ENCODE measurements around the gene TGFBR2. TPM values are rescaled to one million over a fixed set of nuclear protein-coding genes. Genes with fewer than 3 reads are reported as not detected.
A peak's percentile ranks its signal among the peaks of the same experiment; 100 is the strongest.

Gene TGFBR2
- total and polyA plus RNA-seq, 8 donors: 109 to 269 (median 122) TPM

DNA sequence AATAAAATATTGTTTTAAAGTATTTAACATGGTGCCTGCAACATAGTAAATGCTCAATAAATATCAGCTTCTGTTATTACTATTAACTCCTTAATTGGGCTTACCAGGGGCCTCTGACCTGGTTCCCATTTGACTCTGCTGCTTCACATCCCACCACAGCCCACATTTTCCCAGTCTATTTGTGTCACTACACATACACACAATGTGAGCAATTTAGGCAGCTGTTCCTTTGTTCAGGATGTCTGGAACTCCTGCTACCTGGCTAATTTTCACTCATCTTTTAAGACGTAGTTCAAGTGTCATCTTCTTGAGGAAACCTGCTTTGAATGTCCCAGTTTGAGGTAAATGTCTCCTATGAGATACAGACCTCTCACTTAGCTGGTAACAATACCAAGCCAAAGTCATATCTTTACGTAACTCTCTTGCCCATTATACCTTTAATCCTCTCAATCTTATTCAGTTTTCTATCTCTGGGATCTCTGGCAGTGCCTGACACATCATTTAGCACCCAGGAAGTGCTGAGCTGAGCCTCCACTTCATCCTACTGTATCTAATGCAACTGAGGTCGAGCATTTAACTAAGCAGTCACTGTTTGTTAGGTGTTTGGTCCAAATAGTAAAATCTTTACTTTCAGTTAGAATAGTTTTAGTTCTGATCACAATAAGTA lies 4.4 kb downstream of the TGFBR2 start:
- no peaks in the 10 kb centered on the region for H3K36me3 ChIP-seq
- intact Hi-C loops (cut with DNase I): no loop called here
- TF ChIP-seq, protein P1, sequence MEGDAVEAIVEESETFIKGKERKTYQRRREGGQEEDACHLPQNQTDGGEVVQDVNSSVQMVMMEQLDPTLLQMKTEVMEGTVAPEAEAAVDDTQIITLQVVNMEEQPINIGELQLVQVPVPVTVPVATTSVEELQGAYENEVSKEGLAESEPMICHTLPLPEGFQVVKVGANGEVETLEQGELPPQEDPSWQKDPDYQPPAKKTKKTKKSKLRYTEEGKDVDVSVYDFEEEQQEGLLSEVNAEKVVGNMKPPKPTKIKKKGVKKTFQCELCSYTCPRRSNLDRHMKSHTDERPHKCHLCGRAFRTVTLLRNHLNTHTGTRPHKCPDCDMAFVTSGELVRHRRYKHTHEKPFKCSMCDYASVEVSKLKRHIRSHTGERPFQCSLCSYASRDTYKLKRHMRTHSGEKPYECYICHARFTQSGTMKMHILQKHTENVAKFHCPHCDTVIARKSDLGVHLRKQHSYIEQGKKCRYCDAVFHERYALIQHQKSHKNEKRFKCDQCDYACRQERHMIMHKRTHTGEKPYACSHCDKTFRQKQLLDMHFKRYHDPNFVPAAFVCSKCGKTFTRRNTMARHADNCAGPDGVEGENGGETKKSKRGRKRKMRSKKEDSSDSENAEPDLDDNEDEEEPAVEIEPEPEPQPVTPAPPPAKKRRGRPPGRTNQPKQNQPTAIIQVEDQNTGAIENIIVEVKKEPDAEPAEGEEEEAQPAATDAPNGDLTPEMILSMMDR (IDR thresholded peaks at IDR 0.05): no peak
- H3K27me3 ChIP-seq: no peaks in the 10 kb centered on the region
- H3K4me3 ChIP-seq: peak overlapping the region in 1 of 2 donors; percentile 75
- no peaks in the 10 kb centered on the region for H3K9me3 ChIP-seq
- H3K4me1 ChIP-seq: peaks cover 42 to 82% of the 10 kb centered on the region in 2 donors
- ATAC-seq (no peak), DNase-seq (no peak)
- peak overlapping the region; percentile 66 to 100 for H3K27ac ChIP-seq

DNA sequence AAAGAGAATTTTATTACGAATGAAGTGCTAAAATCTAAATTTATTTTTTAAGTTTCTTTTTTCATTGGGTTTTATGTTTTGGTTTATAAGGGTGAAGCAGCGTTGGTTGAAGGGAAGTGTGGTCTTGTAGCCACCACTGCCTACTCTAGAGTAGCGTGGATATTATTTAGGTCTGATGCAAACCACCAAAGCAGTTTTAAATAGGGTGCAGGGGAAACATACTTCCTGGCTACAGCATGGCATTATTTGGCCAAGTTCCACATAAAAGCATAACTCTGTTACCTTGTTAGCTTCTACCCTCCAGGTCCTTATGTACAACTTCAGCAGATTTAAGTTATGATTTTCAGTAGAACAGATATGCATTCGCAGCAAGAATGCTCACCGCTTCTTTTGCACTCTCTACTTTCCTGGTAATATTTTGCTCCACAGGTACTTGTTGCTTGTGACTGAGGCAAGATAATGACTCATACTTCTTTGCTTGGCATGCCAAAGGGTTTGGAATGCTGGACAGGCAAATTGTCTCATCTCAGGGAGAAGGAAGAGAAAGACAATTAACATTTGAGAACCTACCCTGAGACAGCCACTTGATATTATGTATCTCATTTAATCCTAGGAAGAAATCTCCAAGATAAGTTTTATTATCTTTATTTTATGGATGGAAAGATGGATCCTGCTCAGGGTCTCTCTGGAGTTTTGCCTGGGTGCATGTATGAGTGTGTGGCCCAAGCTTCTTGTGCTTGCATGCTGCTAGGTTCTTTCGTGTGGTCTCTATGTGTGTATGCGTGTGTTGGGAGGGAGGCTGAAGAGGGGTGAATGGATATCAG lies 5.4 kb downstream of the TGFBR2 start:
- peak overlapping the region; percentile 41 to 100 for H3K27ac ChIP-seq
- ATAC-seq: peak; percentile 32

DNA sequence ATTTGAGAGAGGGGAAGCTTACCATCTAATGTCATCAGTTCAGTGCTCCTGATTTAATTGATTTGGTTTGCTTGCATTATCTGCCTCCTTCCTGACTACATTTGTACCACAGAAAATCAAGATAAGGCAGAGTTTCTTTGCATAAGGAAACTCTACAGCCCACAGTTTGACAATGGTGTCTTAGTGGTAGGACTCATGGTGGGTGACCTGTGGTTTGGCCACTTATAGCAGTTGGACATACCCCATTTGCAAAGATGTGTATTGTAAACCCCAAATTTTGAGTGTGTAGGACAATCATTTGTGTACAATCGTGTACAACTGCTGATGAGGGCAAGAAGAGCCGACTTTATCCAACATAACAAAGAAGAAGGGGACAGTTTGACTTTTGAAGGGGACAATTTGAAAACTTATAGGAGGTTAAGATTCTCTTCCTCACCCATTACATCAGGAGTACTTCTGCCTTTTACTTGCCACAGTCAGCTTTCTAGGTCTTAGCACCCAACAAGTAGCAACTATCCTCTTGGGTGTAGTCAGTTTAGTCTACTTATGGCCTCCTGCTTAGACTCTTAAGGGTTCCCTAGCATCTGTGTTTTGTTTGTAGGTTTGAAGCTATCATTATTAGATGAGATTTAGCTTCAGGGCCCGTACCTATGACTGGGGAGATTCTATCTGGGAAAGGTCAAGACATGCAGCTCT lies 6.2 kb downstream of the TGFBR2 start:
- intact Hi-C loops (cut with DNase I): no loop called here
- TF ChIP-seq, protein P1 (IDR thresholded peaks at IDR 0.05): no peak
- H3K4me1 ChIP-seq: peaks cover 48 to 95% of the 10 kb centered on the region in 2 donors
- ATAC-seq: no peak
- no peaks in the 10 kb centered on the region for H3K27me3 ChIP-seq
- H3K27ac ChIP-seq: peak overlapping the region; percentile 28 to 100
- H3K4me3 ChIP-seq: no peak overlapping the region
- no peaks in the 10 kb centered on the region for H3K9me3 ChIP-seq
- DNase-seq: no peak
- no peaks in the 10 kb centered on the region for H3K36me3 ChIP-seq

More for the DNA sequence above, 5.4 kb downstream of the TGFBR2 start:
- DNase-seq: no peak
- intact Hi-C loops (cut with DNase I): no loop called here
- H3K27me3 ChIP-seq: no peaks in the 10 kb centered on the region
- H3K4me1 ChIP-seq: peaks cover 47 to 88% of the 10 kb centered on the region in 2 donors
- no peaks in the 10 kb centered on the region for H3K9me3 ChIP-seq
- H3K36me3 ChIP-seq: no peaks in the 10 kb centered on the region
- H3K4me3 ChIP-seq: peak overlapping the region in 1 of 2 donors; percentile 75
- TF ChIP-seq, protein P1 (IDR thresholded peaks at IDR 0.05): no peak

DNA sequence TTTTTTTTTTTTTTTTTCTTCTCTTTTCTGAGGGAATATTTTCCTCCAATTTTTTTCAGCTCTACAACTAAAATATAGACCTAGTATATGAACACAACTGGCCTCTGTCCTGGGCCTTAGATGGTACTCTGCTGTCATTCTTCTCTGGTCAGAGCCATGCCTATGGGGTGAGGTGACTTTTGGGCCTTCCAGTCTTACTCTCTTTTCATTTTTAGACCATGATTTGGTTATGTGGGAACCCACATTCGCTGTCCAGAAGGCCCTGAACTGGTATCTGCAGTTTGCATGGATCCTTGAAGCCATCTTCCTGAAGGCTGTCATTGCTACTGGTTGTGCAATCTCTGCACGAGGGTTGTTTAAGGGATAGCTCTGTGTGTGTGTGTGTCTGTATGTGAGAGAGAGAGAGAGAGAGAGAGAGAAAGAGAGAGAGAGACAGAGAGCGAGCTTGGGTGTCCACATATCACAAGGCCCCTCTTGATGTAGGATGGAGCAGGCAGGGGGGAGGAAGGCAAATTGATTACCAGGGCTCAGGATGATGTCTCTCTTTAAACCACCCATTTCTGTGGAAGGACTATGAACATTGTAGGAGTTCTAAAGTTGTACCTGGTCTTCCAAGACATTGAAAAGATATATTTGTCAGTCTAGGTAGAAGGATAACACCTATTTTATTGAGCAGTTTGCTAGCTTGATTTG lies 6.9 kb downstream of the TGFBR2 start:
- Histone ChIP-seq H3K9me3 (no peaks in the 10 kb centered on the region), H3K27me3 (no peaks in the 10 kb centered on the region), H3K36me3 (peaks cover 0 to 1% of the 10 kb centered on the region in 2 donors), H3K27ac (peak overlapping the region; percentile 28 to 100), H3K4me3 (no peak overlapping the region), H3K4me1 (peaks cover 51 to 99% of the 10 kb centered on the region in 2 donors)
- DNase-seq (no peak), ATAC-seq (peak; percentile 13)
- intact Hi-C loops (cut with DNase I): no loop called here
- TF ChIP-seq, protein P1 (IDR thresholded peaks at IDR 0.05): no peak

All from left lung (tissue), 10 donors.